ENCODE data around the gene NT5DC1.

GRCh38 chr6:116292553-116292952 is 191.9 kb downstream of the NT5DC1 start:
- TF ChIP-seq POLR2A (IDR thresholded peaks at IDR 0.05) (no peak), CTCF (IDR thresholded peaks at IDR 0.05) (no peak)
